ENCODE measurements around the gene CLCN2. TPM values are rescaled to one million over a fixed set of nuclear protein-coding genes. Genes with fewer than 3 reads are reported as not detected.

Gene CLCN2
- total RNA-seq, 1 donor = 4.3 TPM

- Histone ChIP-seq H3K79me2 (ENCODE audit: insufficient read depth, low read length) (peaks cover 6% of the 10 kb centered on the region), H3K4me3 (ENCODE audit: insufficient read depth, low read length) (no peak overlapping the region), H3K36me3 (ENCODE audit: insufficient read depth, low read length) (no peaks in the 10 kb centered on the region), H4K20me1 (ENCODE audit: insufficient read depth, low read length) (peaks cover 5% of the 10 kb centered on the region), H3K4me2 (ENCODE audit: insufficient read depth, low read length) (no peak overlapping the region), H3K27ac (ENCODE audit: low read depth, low read length) (no peak overlapping the region), H3K9me3 (ENCODE audit: low read depth, low read length) (no peaks in the 10 kb centered on the region), H2AFZ (ENCODE audit: low read length) (no peak overlapping the region), H3K4me1 (ENCODE audit: insufficient read depth, low read length) (peaks cover 17% of the 10 kb centered on the region), H3K27me3 (ENCODE audit: insufficient read depth, low read length) (no peaks in the 10 kb centered on the region)
- DNase-seq (ENCODE audit: insufficient read length, low spot score, missing footprints) = no peak
- TF ChIP-seq CTCF (IDR thresholded peaks at IDR 0.05; ENCODE audit: extremely low read depth, low read depth, low read length) = no peak
Measured at GRCh38 chr3:184358124-184358767, 3.2 kb downstream of the CLCN2 start.

DNA sequence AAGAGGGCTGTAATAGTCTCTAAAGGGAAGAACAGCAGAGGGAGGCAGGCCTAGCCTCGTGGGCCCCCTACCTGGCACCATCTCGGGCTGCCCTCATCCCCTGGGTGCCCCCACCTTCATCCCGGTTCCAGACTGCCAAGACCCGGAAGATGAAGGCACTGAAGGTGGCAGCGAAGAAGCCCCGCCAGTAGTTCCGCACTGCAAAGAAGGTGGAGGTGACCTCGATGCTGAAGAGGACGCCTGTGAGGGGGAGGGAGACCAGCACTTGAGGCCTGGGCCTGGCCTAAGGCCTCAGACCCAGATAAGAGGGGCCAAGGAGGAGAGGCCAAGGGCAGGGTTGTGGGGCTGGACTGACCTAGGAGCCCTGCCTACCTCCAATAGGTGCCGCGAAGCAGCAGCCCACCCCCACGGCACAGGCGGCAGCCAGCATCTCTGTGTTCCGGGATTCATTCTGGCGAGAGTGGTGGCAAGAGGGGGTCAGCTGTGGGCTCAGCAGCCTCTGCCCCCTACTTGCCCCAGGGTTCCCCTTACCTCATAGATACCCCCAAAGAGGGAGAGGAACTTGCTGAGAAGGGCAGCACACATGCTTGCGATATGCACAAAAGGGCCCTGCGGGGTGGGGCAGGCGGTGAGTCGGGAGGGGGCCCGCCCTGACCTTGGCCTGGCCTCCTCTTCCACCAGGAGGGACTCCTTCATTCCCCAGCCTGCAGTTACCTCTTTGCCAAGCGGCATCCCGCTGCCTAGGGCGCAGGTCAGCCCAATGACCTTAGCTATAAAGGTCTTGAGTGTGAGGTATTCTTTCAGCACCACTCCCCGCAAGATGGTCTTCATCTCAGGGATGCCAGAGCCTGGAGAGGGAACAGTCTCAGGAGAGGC is 3.9 kb downstream of the CLCN2 start:
- no peak for DNase-seq (ENCODE audit: insufficient read length, low spot score, missing footprints)
- Histone ChIP-seq H3K79me2 (ENCODE audit: insufficient read depth, low read length) (peaks cover 6% of the 10 kb centered on the region), H3K27me3 (ENCODE audit: insufficient read depth, low read length) (no peaks in the 10 kb centered on the region), H3K4me2 (ENCODE audit: insufficient read depth, low read length) (no peak overlapping the region), H3K27ac (ENCODE audit: low read depth, low read length) (no peak overlapping the region), H3K4me1 (ENCODE audit: insufficient read depth, low read length) (peaks cover 17% of the 10 kb centered on the region), H3K9me3 (ENCODE audit: low read depth, low read length) (no peaks in the 10 kb centered on the region), H2AFZ (ENCODE audit: low read length) (no peak overlapping the region), H3K4me3 (ENCODE audit: insufficient read depth, low read length) (no peak overlapping the region), H4K20me1 (ENCODE audit: insufficient read depth, low read length) (peaks cover 7% of the 10 kb centered on the region), H3K36me3 (ENCODE audit: insufficient read depth, low read length) (no peaks in the 10 kb centered on the region)
- no peak for TF ChIP-seq CTCF (IDR thresholded peaks at IDR 0.05; ENCODE audit: extremely low read depth, low read depth, low read length)

DNA sequence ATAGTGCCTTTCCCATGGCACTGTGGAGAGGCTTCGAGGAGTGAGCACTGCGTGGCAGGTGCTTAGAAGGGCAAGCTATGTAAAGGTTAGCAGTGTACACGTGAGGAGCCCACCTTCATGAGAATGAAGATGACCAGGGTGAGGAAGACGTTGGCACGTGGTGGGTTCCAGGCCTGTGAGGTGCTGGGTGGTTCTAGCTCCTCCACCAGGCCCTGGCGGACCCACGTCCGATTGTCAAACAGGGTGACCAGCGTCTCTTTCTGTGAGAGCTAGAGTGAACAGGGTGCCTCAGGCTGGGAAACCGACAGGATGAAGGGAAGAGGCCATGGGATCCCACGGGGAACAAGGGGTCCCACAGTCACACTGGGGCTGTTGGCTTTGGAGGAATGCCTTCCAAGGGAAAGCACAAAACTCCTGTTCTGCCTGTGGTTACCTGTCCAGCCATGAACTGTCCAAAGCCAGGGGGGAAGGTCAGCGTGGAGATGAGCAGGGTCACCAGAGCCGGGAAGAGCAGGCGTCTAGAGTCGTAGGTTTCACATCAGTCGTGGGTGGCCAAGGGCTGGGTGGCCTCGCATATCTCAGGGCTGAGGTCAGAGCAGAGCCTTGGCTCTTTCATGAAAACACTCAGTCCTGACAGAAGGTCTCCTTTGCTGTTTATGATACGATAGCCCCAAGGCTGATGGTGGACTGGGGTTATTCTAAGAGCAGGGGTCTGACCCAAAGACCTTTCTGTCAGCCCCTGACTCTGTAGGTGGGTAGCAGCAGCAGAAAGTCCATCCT is 6.0 kb downstream of the CLCN2 start:
- Histone ChIP-seq H3K27me3 (ENCODE audit: insufficient read depth, low read length) (no peaks in the 10 kb centered on the region), H3K4me3 (ENCODE audit: insufficient read depth, low read length) (no peak overlapping the region), H2AFZ (ENCODE audit: low read length) (no peak overlapping the region), H3K4me2 (ENCODE audit: insufficient read depth, low read length) (no peak overlapping the region), H3K36me3 (ENCODE audit: insufficient read depth, low read length) (peaks cover 3% of the 10 kb centered on the region), H3K27ac (ENCODE audit: low read depth, low read length) (peak overlapping the region; percentile 2), H3K79me2 (ENCODE audit: insufficient read depth, low read length) (no peaks in the 10 kb centered on the region), H4K20me1 (ENCODE audit: insufficient read depth, low read length) (peaks cover 8% of the 10 kb centered on the region), H3K4me1 (ENCODE audit: insufficient read depth, low read length) (peaks cover 9% of the 10 kb centered on the region), H3K9me3 (ENCODE audit: low read depth, low read length) (no peaks in the 10 kb centered on the region)
- no peak for TF ChIP-seq CTCF (IDR thresholded peaks at IDR 0.05; ENCODE audit: extremely low read depth, low read depth, low read length)
- peak; percentile 86 for DNase-seq (ENCODE audit: insufficient read length, low spot score, missing footprints)

All from osteoblast (primary cell).